Purkinje cell (primary cell): Measurements from ENCODE around the gene TP53I3. TPM values are rescaled to one million over a fixed set of nuclear protein-coding genes. Genes with fewer than 3 reads are reported as not detected.

Experiments used
- polyA plus RNA-seq: library from polyadenylated mRNA; unstranded; fragments of >200 nt; fragmentation: Nextera tagmentation; gene quantifications from 2 replicates; pipeline ENCODE4 v1.2.1, GENCODE V29; 2014

TP53I3 gene
- 0.24 and 1.3 TPM in 2 replicates for polyA plus RNA-seq

GRCh38 chr2:24084386-24085199 is at the start of gene TP53I3:
TP53I3 (minus strand) TSS chr2:24084834; CDS start chr2:24084326, 508 bp downstream.

GRCh38 chr2:24123195-24123921 is 38.7 kb upstream of the TP53I3 start, which contains the start of the genes FAM228B and PFN4:
FAM228B (plus strand) TSS chr2:24123469; CDS start chr2:24124362, 893 bp downstream.
PFN4 (minus strand) TSS chr2:24123334; CDS start chr2:24122535, 799 bp downstream.

GRCh38 chr2:24075915-24076848 is 8.5 kb downstream of the TP53I3 start, which contains the start of gene SF3B6:
SF3B6 (minus strand) TSS chr2:24076326; CDS start chr2:24076229, 97 bp downstream.

GRCh38 chr2:24049485-24050021 is 35.1 kb downstream of the TP53I3 start, which contains the start of gene FKBP1B:
FKBP1B (plus strand) TSS chr2:24049741; CDS start chr2:24049850, 109 bp downstream.

GRCh38 chr2:24046930-24047702 is 37.5 kb downstream of the TP53I3 start, which contains the start of gene WDCP:
WDCP (minus strand) TSS chr2:24047391; CDS start chr2:24039494, 7,897 bp downstream.

Other genes starting within 250 kb of the TP53I3 start
- gene ATAD2B, start 157.7 kb downstream of the TP53I3 start, polyA plus RNA-seq = 4.3 and 6.7 TPM in 2 replicates
- 2.8 TPM in 2 replicates for gene UBXN2A, start 144.4 kb downstream of the TP53I3 start, polyA plus RNA-seq
- not detected in 2 replicates for gene MFSD2B, start 74.7 kb downstream of the TP53I3 start, polyA plus RNA-seq
- 3.3 and 16.1 TPM in 2 replicates for gene WDCP, start 37.4 kb downstream of the TP53I3 start, polyA plus RNA-seq
- gene FKBP1B, start 35.1 kb downstream of the TP53I3 start, polyA plus RNA-seq = 4.2 and 15.0 TPM in 2 replicates
- 245 and 276 TPM in 2 replicates for gene SF3B6, start 8.5 kb downstream of the TP53I3 start, polyA plus RNA-seq
- 0.43 TPM in 1 of 2 replicates, not detected in the other for gene PFN4, start 38.5 kb upstream of the TP53I3 start, polyA plus RNA-seq
- gene FAM228B, start 38.6 kb upstream of the TP53I3 start, polyA plus RNA-seq = 26.9 and 31.4 TPM in 2 replicates
- gene FAM228A, start 90.2 kb upstream of the TP53I3 start, polyA plus RNA-seq = 2.0 and 2.6 TPM in 2 replicates